ENCODE data around the gene HACD2.
A peak's percentile ranks its signal among the peaks of the same experiment; 100 is the strongest.
"Not testable (repeated sequence)": the region's sequence is repeated elsewhere in the genome, so short reads cannot be mapped to it uniquely, and the experiment has no call there.

HACD2 gene

GRCh38 chr3:123611082-123611481 is 26.2 kb upstream of the HACD2 start:
- DNase-seq (ENCODE audit: low read depth), result no peak

GRCh38 chr3:123610331-123610730 is 25.5 kb upstream of the HACD2 start:
- DNase-seq (ENCODE audit: low read depth), result no peak

GRCh38 chr3:123609063-123609462 is 24.2 kb upstream of the HACD2 start:
- no peak for DNase-seq (ENCODE audit: low read depth)

- DNase-seq (ENCODE audit: low read depth), result no peak
These were observed 23.5 kb upstream of the HACD2 start for GRCh38 chr3:123608263-123608937.

- DNase-seq (ENCODE audit: low read depth), result no peak
These were observed 21.7 kb upstream of the HACD2 start for GRCh38 chr3:123606527-123606926.

- DNase-seq (ENCODE audit: low read depth), result peak; percentile 24
These were observed 21.0 kb upstream of the HACD2 start for GRCh38 chr3:123605789-123606234.

- DNase-seq (ENCODE audit: low read depth), result not testable (repeated sequence)
These were observed 18.3 kb upstream of the HACD2 start for GRCh38 chr3:123603153-123603552.

GRCh38 chr3:123602325-123602724 is 17.5 kb upstream of the HACD2 start:
- DNase-seq (ENCODE audit: low read depth), result peak; percentile 88

- DNase-seq (ENCODE audit: low read depth), result not testable (repeated sequence)
These were observed 16.0 kb upstream of the HACD2 start for GRCh38 chr3:123600863-123601262.

GRCh38 chr3:123597561-123597960 is 12.7 kb upstream of the HACD2 start:
- no peak for DNase-seq (ENCODE audit: low read depth)

GRCh38 chr3:123595396-123596180 is 10.7 kb upstream of the HACD2 start:
- DNase-seq (ENCODE audit: low read depth), result no peak

- DNase-seq (ENCODE audit: low read depth), result no peak
These were observed 8.5 kb upstream of the HACD2 start for GRCh38 chr3:123593381-123593780.

GRCh38 chr3:123590685-123591450 is 6.0 kb upstream of the HACD2 start:
- DNase-seq (ENCODE audit: low read depth), result no peak

GRCh38 chr3:123587401-123587800 is 2.5 kb upstream of the HACD2 start:
- DNase-seq (ENCODE audit: low read depth), result no peak

- peak; percentile 73 for DNase-seq (ENCODE audit: low read depth)
These were observed 2.1 kb upstream of the HACD2 start for GRCh38 chr3:123586968-123587367.

- DNase-seq (ENCODE audit: low read depth), result peak; percentile 67
These were observed 1.3 kb upstream of the HACD2 start for GRCh38 chr3:123586131-123586530.

- no peak for DNase-seq (ENCODE audit: low read depth)
These were observed 417 bp downstream of the HACD2 start for GRCh38 chr3:123584284-123584987.

GRCh38 chr3:123583561-123583960 is 1.3 kb downstream of the HACD2 start:
- no peak for DNase-seq (ENCODE audit: low read depth)

GRCh38 chr3:123582315-123582714 is 2.5 kb downstream of the HACD2 start:
- DNase-seq (ENCODE audit: low read depth), result no peak

GRCh38 chr3:123576122-123576521 is 8.7 kb downstream of the HACD2 start:
- DNase-seq (ENCODE audit: low read depth), result peak; percentile 40

- no peak for DNase-seq (ENCODE audit: low read depth)
These were observed 12.9 kb downstream of the HACD2 start for GRCh38 chr3:123571973-123572365.
